Measurements from ENCODE around the gene RBMS3. TPM values are rescaled to one million over a fixed set of nuclear protein-coding genes. Genes with fewer than 3 reads are reported as not detected.
A peak's percentile ranks its signal among the peaks of the same experiment; 100 is the strongest.
"Not testable (repeated sequence)": the region's sequence is repeated elsewhere in the genome, so short reads cannot be mapped to it uniquely, and the experiment has no call there.

Gene RBMS3
- total RNA-seq, 1 experiment from 2014 or later, result 5.9 TPM

- DNase-seq (ENCODE audit: low spot score), result no peak
- intact Hi-C loops (cut with micrococcal nuclease; ENCODE audit: unreplicated experiment), result no loop called here
- H3K27ac ChIP-seq (ENCODE audit: low read depth, low read length, poor library complexity, severe bottlenecking), result no peak overlapping the region
- H3K4me3 ChIP-seq (ENCODE audit: low read depth, low read length, poor library complexity, severe bottlenecking), result no peak overlapping the region
- H3K4me1 ChIP-seq (ENCODE audit: insufficient read depth, low read length, poor library complexity, severe bottlenecking), result no peaks in the 10 kb centered on the region
- no peaks in the 10 kb centered on the region for H3K9me3 ChIP-seq (ENCODE audit: low read depth, low read length, poor library complexity, severe bottlenecking)
- H3K36me3 ChIP-seq (ENCODE audit: insufficient read depth, low read length, poor library complexity, severe bottlenecking), result no peaks in the 10 kb centered on the region
- ChIA-PET CTCF (no interaction called here), POLR2A (ENCODE audit: low non-redundant PET) (no interaction called here)
- TF ChIP-seq EZH2 (IDR thresholded peaks at IDR 0.05; ENCODE audit: borderline replicate concordance, low read depth, low read length, poor library complexity, severe bottlenecking), result no peak
- TF ChIP-seq, protein P1, sequence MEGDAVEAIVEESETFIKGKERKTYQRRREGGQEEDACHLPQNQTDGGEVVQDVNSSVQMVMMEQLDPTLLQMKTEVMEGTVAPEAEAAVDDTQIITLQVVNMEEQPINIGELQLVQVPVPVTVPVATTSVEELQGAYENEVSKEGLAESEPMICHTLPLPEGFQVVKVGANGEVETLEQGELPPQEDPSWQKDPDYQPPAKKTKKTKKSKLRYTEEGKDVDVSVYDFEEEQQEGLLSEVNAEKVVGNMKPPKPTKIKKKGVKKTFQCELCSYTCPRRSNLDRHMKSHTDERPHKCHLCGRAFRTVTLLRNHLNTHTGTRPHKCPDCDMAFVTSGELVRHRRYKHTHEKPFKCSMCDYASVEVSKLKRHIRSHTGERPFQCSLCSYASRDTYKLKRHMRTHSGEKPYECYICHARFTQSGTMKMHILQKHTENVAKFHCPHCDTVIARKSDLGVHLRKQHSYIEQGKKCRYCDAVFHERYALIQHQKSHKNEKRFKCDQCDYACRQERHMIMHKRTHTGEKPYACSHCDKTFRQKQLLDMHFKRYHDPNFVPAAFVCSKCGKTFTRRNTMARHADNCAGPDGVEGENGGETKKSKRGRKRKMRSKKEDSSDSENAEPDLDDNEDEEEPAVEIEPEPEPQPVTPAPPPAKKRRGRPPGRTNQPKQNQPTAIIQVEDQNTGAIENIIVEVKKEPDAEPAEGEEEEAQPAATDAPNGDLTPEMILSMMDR (conservative IDR thresholded peaks at IDR 0.05; ENCODE audit: low read depth, low read length), result no peak
- H3K27me3 ChIP-seq (replicated peaks; ENCODE audit: insufficient read depth, low read depth, low read length, poor library complexity), result no peaks in the 10 kb centered on the region
- no TSS peak for BruUV-seq (replicated peaks)
These were observed 104.4 kb downstream of the RBMS3 start for GRCh38 chr3:29385046-29385830.

GRCh38 chr3:29389362-29389761 lies 108.5 kb downstream of the RBMS3 start:
- no peaks in the 10 kb centered on the region for H3K9me3 ChIP-seq (ENCODE audit: low read depth, low read length, poor library complexity, severe bottlenecking)
- no peaks in the 10 kb centered on the region for H3K4me1 ChIP-seq (ENCODE audit: insufficient read depth, low read length, poor library complexity, severe bottlenecking)
- no peaks in the 10 kb centered on the region for H3K36me3 ChIP-seq (ENCODE audit: insufficient read depth, low read length, poor library complexity, severe bottlenecking)
- TF ChIP-seq EZH2 (IDR thresholded peaks at IDR 0.05; ENCODE audit: borderline replicate concordance, low read depth, low read length, poor library complexity, severe bottlenecking), result no peak
- TF ChIP-seq, protein P1 (conservative IDR thresholded peaks at IDR 0.05; ENCODE audit: low read depth, low read length), result no peak
- no peaks in the 10 kb centered on the region for H3K27me3 ChIP-seq (replicated peaks; ENCODE audit: insufficient read depth, low read depth, low read length, poor library complexity)
- H3K27ac ChIP-seq (ENCODE audit: low read depth, low read length, poor library complexity, severe bottlenecking), result no peak overlapping the region
- POLR2A ChIA-PET (ENCODE audit: low non-redundant PET), result no interaction called here
- intact Hi-C loops (cut with micrococcal nuclease; ENCODE audit: unreplicated experiment), result no loop called here
- H3K4me3 ChIP-seq (ENCODE audit: low read depth, low read length, poor library complexity, severe bottlenecking), result no peak overlapping the region
- no TSS peak for BruUV-seq (replicated peaks)
- no peak for DNase-seq (ENCODE audit: low spot score)
- CTCF ChIA-PET, result no interaction called here

GRCh38 chr3:29392625-29393388 lies 111.9 kb downstream of the RBMS3 start:
- CTCF ChIA-PET, result no interaction called here
- Histone ChIP-seq H3K4me1 (ENCODE audit: insufficient read depth, low read length, poor library complexity, severe bottlenecking) (no peaks in the 10 kb centered on the region), H3K36me3 (ENCODE audit: insufficient read depth, low read length, poor library complexity, severe bottlenecking) (no peaks in the 10 kb centered on the region), H3K9me3 (ENCODE audit: low read depth, low read length, poor library complexity, severe bottlenecking) (no peaks in the 10 kb centered on the region), H3K4me3 (ENCODE audit: low read depth, low read length, poor library complexity, severe bottlenecking) (no peak overlapping the region), H3K27ac (ENCODE audit: low read depth, low read length, poor library complexity, severe bottlenecking) (no peak overlapping the region), H3K27me3 (replicated peaks; ENCODE audit: insufficient read depth, low read depth, low read length, poor library complexity) (no peaks in the 10 kb centered on the region)
- no TSS peak for BruUV-seq (replicated peaks)
- no peak for DNase-seq (ENCODE audit: low spot score)
- POLR2A ChIA-PET (ENCODE audit: low non-redundant PET), result no interaction called here
- TF ChIP-seq, protein P1 (conservative IDR thresholded peaks at IDR 0.05; ENCODE audit: low read depth, low read length), result no peak
- TF ChIP-seq EZH2 (IDR thresholded peaks at IDR 0.05; ENCODE audit: borderline replicate concordance, low read depth, low read length, poor library complexity, severe bottlenecking), result no peak
- intact Hi-C loops (cut with micrococcal nuclease; ENCODE audit: unreplicated experiment), result no loop called here

GRCh38 chr3:29393946-29394345 lies 113.1 kb downstream of the RBMS3 start:
- H3K27ac ChIP-seq (ENCODE audit: low read depth, low read length, poor library complexity, severe bottlenecking); H3K27me3 ChIP-seq (replicated peaks; ENCODE audit: insufficient read depth, low read depth, low read length, poor library complexity); intact Hi-C loops (cut with micrococcal nuclease; ENCODE audit: unreplicated experiment); H3K36me3 ChIP-seq (ENCODE audit: insufficient read depth, low read length, poor library complexity, severe bottlenecking); CTCF ChIA-PET; H3K4me1 ChIP-seq (ENCODE audit: insufficient read depth, low read length, poor library complexity, severe bottlenecking); BruUV-seq (replicated peaks); H3K9me3 ChIP-seq (ENCODE audit: low read depth, low read length, poor library complexity, severe bottlenecking); H3K4me3 ChIP-seq (ENCODE audit: low read depth, low read length, poor library complexity, severe bottlenecking); POLR2A ChIA-PET (ENCODE audit: low non-redundant PET): not testable (repeated sequence)
- DNase-seq (ENCODE audit: low spot score), result peak; percentile 43

Data from A673 (cell line).